Colonic mucosa (tissue), 4 donors: ENCODE measurements around the gene CNTRL. TPM values are rescaled to one million over a fixed set of nuclear protein-coding genes. Genes with fewer than 3 reads are reported as not detected.

ENCODE experiments used
- DNase-seq: peaks from one replicate; pipeline ENCODE4 v3.0.0-alpha.2; 2020
- H3K27ac ChIP-seq: fragments of 200-600 bp; one replicate; pipeline ENCODE4 v1.8.0; 2021
- H3K27me3 ChIP-seq: fragments of 200-600 bp; one replicate; pipeline ENCODE4 v1.8.0; 2021
- H3K36me3 ChIP-seq: fragments of 200-600 bp; one replicate; pipeline ENCODE4 v1.8.0; 2021
- H3K4me1 ChIP-seq: fragments of 200-600 bp; one replicate; pipeline ENCODE4 v1.8.0; 2021; ENCODE audit warnings: mild to moderate bottlenecking
- H3K4me3 ChIP-seq: fragments of 200-600 bp; one replicate; pipeline ENCODE4 v1.8.0; 2021
- H3K9ac ChIP-seq, 2 donors: one replicate each; pipeline ENCODE4 v1.7.0; 2013; ENCODE audit warnings: control low read depth in 2 of 2, low read depth in 2 of 2, low read length in 2 of 2
- H3K9me3 ChIP-seq: fragments of 200-600 bp; one replicate; pipeline ENCODE4 v1.8.0; 2021
- intact Hi-C: fragments of 100-400 bp; cut with DNase I; formaldehyde crosslinking; loops from one replicate; pipeline ENCODE4 v1.14.1; 2022
- total RNA-seq, 2 donors: library from RNA; stranded (reverse); fragmentation: NEBNext Ultra II Directional in 1 of 2; extraction: Animal tissue kit (Norgen Biotek cat#: 25700) in 1 of 2; gene quantifications; one replicate each; pipeline ENCODE4 v1.2.1, GENCODE V29; 2021
- TF ChIP-seq, protein P1 (sequence below): fragments of 200-600 bp; IDR thresholded peaks from one replicate; pipeline ENCODE4 v1.8.0; 2022; ENCODE audit warnings: antibody characterized with exemption, mild to moderate bottlenecking
- donor health status: healthy.
- donor health status: DM: no; HTN: no; CAD: no.
- donor health status: DM: no; HTN: no; CAD: no.

CNTRL gene
- total RNA-seq, 2 donors from 2014 or later, result 6.1 to 11.3 TPM

DNA sequence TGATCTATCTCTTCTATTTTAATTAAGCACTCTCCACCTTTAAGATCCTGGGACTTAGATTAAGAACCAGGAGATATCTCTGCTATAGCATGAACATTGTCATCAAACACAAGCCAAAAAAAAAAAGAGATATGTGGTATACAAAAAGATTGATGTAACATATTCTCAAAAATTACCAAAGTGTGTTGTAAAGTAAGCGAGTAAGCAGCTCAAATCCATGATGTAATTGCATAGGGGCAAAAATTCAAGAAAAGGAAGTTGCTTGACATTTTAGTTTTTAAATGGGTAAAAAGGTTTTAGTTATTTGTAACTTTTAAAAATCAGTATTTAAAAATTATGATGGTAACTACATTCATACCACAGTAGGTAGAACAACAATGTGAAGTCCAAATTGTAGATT, 40.7 kb downstream of the CNTRL start:
- Histone ChIP-seq H3K4me1 (no peaks in the 10 kb centered on the region), H3K27me3 (no peaks in the 10 kb centered on the region), H3K4me3 (no peak overlapping the region), H3K36me3 (no peaks in the 10 kb centered on the region), H3K9ac (no peak overlapping the region), H3K9me3 (no peaks in the 10 kb centered on the region), H3K27ac (no peak overlapping the region)
- intact Hi-C loops, result no loop called here
- DNase-seq, result no peak
- TF ChIP-seq, protein P1, sequence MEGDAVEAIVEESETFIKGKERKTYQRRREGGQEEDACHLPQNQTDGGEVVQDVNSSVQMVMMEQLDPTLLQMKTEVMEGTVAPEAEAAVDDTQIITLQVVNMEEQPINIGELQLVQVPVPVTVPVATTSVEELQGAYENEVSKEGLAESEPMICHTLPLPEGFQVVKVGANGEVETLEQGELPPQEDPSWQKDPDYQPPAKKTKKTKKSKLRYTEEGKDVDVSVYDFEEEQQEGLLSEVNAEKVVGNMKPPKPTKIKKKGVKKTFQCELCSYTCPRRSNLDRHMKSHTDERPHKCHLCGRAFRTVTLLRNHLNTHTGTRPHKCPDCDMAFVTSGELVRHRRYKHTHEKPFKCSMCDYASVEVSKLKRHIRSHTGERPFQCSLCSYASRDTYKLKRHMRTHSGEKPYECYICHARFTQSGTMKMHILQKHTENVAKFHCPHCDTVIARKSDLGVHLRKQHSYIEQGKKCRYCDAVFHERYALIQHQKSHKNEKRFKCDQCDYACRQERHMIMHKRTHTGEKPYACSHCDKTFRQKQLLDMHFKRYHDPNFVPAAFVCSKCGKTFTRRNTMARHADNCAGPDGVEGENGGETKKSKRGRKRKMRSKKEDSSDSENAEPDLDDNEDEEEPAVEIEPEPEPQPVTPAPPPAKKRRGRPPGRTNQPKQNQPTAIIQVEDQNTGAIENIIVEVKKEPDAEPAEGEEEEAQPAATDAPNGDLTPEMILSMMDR, result no peak

DNA sequence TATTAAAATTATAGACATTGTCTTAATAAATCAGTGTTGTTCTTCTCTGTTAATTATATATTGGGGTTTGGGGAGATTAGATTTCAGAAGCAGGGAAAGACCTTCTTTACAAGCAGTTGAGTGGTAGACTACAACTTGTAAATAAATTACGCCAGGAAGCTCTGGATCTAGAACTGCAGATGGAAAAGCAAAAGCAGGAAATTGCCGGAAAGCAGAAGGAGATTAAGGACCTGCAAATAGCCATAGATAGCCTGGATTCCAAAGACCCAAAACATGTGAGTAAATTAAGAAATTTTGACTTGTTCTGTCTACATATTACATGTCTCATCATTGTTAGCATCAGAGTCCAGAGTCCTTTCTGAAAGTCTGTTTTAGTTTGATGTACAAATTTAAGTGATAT, 43.5 kb downstream of the CNTRL start:
- Histone ChIP-seq H3K9me3 (no peaks in the 10 kb centered on the region), H3K4me1 (peaks cover 3% of the 10 kb centered on the region), H3K4me3 (no peak overlapping the region), H3K27me3 (no peaks in the 10 kb centered on the region), H3K27ac (no peak overlapping the region), H3K36me3 (no peaks in the 10 kb centered on the region), H3K9ac (no peak overlapping the region)
- TF ChIP-seq, protein P1, result no peak
- no peak for DNase-seq
- intact Hi-C loops, result no loop called here

DNA sequence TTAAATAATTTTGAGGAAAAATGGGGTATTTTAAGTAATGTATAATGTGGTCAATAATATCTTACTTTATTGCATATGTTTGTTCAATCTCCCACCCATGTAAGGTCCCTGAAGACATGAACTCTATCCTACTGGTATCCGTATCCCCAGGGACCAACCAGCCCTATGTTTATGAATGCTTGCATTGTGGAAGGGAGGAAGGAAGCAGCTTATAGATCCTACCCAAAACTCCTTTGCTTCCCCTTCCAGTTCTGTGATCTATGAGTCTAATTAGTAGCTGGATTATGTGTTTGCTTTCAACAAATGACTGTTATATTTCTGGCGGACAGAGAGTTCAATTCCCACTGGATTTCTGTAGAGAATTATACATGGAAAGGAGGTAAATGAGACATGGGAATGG, 45.6 kb downstream of the CNTRL start:
- Histone ChIP-seq H3K4me3 (no peak overlapping the region), H3K9me3 (no peaks in the 10 kb centered on the region), H3K27ac (no peak overlapping the region), H3K27me3 (no peaks in the 10 kb centered on the region), H3K9ac (no peak overlapping the region), H3K4me1 (peaks cover 3% of the 10 kb centered on the region), H3K36me3 (no peaks in the 10 kb centered on the region)
- TF ChIP-seq, protein P1, result no peak
- intact Hi-C loops, result no loop called here
- no peak for DNase-seq

DNA sequence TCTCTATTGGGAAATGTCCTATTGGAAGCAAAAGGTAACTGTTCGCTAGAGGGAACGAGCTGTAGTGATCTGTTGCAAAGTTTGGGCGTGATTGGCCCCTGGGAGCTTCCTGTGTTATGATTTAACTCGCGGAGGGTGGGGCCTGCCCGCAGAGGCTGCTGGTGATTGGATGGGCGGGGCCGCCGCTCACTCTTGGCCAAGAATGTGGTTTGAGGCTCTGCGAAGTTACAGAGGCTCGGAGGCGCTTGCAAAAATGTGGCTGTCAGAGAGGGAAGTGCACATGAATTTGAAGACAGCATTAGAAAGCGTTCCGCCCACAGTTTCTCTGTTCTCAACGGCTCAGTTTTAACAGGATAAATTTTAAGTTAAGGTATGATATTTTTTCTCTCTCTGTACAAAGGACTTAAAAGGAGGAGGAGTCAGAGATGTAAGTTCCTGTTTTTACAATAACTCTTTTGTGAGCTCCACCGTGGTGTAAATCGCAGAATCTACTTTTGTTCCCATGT, 46.9 kb downstream of the CNTRL start:
- intact Hi-C loops, result no loop called here
- Histone ChIP-seq H3K4me3 (peak overlapping the region; percentile 38), H3K9ac (peak overlapping the region in 1 of 2 donors; percentile 68), H3K4me1 (peaks cover 3% of the 10 kb centered on the region), H3K36me3 (no peaks in the 10 kb centered on the region), H3K9me3 (no peaks in the 10 kb centered on the region), H3K27ac (peak overlapping the region; percentile 54), H3K27me3 (no peaks in the 10 kb centered on the region)
- TF ChIP-seq, protein P1, result peak; percentile 28
- DNase-seq, result peak; percentile 98

DNA sequence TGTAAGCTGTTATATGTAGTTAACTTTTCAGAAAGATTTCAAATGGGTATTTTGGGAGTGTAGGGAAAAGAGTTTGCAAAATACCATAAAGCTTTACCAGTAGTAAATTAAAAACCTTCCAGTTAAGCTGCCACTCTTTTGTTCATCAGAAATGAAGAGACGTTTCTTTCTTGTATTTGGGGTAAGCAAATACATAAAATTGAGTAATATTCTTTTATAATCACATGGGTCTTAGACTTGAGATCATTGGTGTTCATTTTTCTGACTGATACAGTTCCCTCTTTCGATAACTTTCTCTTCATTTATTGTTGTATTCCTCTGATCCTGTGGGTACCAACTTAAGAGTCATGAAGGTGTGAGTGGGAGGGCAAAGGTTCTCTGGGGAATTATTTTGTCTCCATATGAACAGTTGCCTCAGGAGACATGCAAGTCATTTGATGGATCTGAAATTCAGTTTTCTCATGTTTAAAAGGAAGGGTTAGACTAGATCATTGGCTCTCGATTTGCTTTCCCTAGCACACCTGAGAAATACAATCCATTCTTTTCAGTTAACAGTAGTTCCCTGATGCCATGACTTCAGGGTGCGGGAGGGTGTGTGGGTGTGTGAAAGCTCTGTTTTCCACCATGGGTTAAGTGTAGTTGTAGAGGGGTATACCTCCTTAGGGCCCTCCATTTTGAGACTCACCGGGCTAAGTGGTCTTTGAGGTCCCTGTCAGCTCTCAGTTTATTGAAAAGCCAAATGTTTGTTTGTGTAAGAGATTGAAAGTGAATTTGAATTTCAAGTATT, 47.7 kb downstream of the CNTRL start:
- peak overlapping the region in 1 of 2 donors; percentile 68 for H3K9ac ChIP-seq
- peak overlapping the region; percentile 38 for H3K4me3 ChIP-seq
- TF ChIP-seq, protein P1, result no peak
- intact Hi-C loops, result no loop called here
- H3K4me1 ChIP-seq, result peaks cover 3% of the 10 kb centered on the region
- no peaks in the 10 kb centered on the region for H3K36me3 ChIP-seq
- no peak for DNase-seq
- H3K9me3 ChIP-seq, result no peaks in the 10 kb centered on the region
- H3K27ac ChIP-seq, result peak overlapping the region; percentile 54
- no peaks in the 10 kb centered on the region for H3K27me3 ChIP-seq
